ENCODE results near the gene TM9SF1. TPM values are rescaled to one million over a fixed set of nuclear protein-coding genes. Genes with fewer than 3 reads are reported as not detected.

Gene TM9SF1
- total and polyA plus RNA-seq, 4 donors: 32.7 to 71.9 (median 52.0) TPM

DNA sequence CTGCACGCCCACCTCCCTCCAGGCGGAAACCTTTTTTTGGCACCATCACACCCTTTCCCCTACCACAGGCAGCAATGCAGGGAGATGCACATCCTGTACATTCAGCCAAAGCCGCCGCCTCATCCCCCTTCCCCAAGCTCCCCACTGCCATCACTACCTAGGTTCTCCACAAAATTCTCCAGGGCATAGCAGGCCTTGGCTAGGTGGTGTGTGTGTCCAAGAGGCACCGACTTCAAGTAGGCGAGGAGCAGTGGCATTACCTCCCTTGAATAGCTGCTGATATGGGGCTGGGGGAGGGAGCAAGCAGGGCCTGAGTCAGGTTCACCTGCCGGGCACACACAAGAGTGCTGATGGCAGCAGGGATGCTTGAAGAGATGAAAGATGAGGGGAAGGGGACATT, 10.2 kb downstream of the TM9SF1 start:
- H3K36me3 ChIP-seq (ENCODE audit: control insufficient read depth in 4 of 4, insufficient read depth in 4 of 4, low read length in 4 of 4): peaks cover 23 to 59% (median 28%) of the 10 kb centered on the region in 4 donors

DNA sequence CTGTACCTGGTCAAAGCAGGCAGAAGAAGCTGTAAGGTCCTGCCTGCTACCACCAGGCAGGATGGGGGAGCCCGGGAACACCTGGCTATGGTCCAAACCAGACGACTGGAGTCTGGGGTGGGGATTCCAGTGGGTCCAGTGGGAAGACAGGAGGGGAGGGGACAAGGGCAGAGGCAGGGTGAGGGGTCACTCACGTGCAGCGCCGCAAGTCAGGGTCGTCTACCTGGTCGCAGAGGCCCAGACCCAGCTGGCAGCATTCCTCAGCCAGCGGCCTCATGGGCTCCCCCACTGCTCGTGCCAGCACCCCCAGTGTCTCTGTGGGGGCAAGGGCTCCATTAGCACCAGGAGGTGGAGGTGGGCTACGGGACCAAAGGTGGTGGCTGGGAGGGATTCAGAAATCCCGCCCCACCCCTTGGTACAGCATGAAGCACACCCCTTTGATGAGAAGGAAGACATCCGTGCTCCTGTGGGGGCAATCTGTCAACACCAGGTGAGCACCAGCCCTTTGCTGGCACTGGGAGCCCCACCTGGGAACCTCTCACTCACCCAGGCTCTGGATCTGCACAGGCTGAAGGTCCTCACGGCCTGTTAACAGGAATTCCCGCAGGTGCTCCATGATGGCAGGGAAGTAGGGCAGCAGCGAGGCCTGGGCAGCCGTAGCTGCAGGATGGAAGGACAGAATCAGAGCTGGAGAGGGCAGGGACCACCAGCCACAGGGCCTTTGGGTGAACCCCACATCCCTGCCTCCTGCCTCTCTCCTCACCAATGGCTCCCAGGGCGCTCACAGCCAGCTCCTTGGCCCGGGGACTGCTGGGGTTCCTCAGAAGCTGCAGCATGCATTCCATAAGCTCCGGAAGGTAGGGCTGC, 10.9 kb downstream of the TM9SF1 start:
- no peak for ATAC-seq (ENCODE audit: insufficient read depth, low FRiP score)
- H3K4me1 ChIP-seq (ENCODE audit: control insufficient read depth in 5 of 5, insufficient read depth in 5 of 5, low read length in 5 of 5): peaks cover 0 to 8% (median 5%) of the 10 kb centered on the region in 5 donors
- no peak overlapping the region for H3K9ac ChIP-seq (ENCODE audit: insufficient read depth in 1 of 2, low read length in 2 of 2)
- no peak overlapping the region for H3K27ac ChIP-seq (ENCODE audit: low read depth in 1 of 2, low read length in 1 of 2)
- H3K36me3 ChIP-seq (ENCODE audit: control insufficient read depth in 4 of 4, insufficient read depth in 4 of 4, low read length in 4 of 4): peaks cover 23 to 66% (median 28%) of the 10 kb centered on the region in 4 donors
- 91 to 92% methylated on average over 19 of the region's 19 CpGs for WGBS, 2 donors
- TF ChIP-seq, protein P1, sequence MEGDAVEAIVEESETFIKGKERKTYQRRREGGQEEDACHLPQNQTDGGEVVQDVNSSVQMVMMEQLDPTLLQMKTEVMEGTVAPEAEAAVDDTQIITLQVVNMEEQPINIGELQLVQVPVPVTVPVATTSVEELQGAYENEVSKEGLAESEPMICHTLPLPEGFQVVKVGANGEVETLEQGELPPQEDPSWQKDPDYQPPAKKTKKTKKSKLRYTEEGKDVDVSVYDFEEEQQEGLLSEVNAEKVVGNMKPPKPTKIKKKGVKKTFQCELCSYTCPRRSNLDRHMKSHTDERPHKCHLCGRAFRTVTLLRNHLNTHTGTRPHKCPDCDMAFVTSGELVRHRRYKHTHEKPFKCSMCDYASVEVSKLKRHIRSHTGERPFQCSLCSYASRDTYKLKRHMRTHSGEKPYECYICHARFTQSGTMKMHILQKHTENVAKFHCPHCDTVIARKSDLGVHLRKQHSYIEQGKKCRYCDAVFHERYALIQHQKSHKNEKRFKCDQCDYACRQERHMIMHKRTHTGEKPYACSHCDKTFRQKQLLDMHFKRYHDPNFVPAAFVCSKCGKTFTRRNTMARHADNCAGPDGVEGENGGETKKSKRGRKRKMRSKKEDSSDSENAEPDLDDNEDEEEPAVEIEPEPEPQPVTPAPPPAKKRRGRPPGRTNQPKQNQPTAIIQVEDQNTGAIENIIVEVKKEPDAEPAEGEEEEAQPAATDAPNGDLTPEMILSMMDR (IDR thresholded peaks at IDR 0.05; ENCODE audit: control extremely low read depth, extremely low read depth): no peak
- no peaks in the 10 kb centered on the region for H3K27me3 ChIP-seq (ENCODE audit: control insufficient read depth in 3 of 3, insufficient read depth in 3 of 3, low read length in 2 of 3)
- no peak for DNase-seq
- no peaks in the 10 kb centered on the region for H3K9me3 ChIP-seq (ENCODE audit: control insufficient read depth in 4 of 4, insufficient read depth in 3 of 4, low read length in 3 of 4)
- no peak overlapping the region for H3K4me3 ChIP-seq

More for the DNA sequence above, 10.2 kb downstream of the TM9SF1 start:
- Histone ChIP-seq H3K27ac (ENCODE audit: low read depth in 1 of 2, low read length in 1 of 2) (no peak overlapping the region), H3K9me3 (ENCODE audit: control insufficient read depth in 4 of 4, insufficient read depth in 3 of 4, low read length in 3 of 4) (no peaks in the 10 kb centered on the region), H3K27me3 (ENCODE audit: control insufficient read depth in 3 of 3, insufficient read depth in 3 of 3, low read length in 2 of 3) (no peaks in the 10 kb centered on the region), H3K4me3 (no peak overlapping the region), H3K9ac (ENCODE audit: insufficient read depth in 1 of 2, low read length in 2 of 2) (no peak overlapping the region), H3K4me1 (ENCODE audit: control insufficient read depth in 5 of 5, insufficient read depth in 5 of 5, low read length in 5 of 5) (peaks cover 0 to 8% (median 5%) of the 10 kb centered on the region in 5 donors)
- 97% methylated on average over 7 of the region's 7 CpGs for WGBS, 2 donors
- TF ChIP-seq, protein P1 (IDR thresholded peaks at IDR 0.05; ENCODE audit: control extremely low read depth, extremely low read depth): no peak
- no peak for ATAC-seq (ENCODE audit: insufficient read depth, low FRiP score)
- DNase-seq: no peak

DNA sequence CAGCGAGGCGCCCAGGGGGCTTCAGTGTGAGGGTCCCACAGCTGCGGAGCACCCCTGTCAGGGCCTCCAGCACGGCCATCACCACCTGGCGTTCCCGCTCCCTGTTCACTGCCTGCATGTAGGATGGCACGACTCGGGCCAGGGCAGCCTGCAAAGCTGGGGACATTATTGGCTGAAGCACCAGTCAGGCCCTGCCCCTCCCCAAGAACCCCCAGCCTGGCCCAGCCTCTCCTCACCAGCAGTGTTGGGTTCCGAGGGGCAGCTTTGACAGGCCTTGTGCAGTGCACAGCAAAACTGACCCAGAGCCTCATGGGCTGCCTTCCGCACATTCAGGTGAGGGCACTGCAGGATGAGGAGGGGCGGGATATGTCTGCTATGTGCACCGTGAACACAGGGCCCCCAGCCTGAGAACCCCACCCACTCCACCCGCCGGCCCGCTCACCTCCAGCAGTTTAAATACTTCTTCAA, 12.2 kb downstream of the TM9SF1 start:
- no peak for ATAC-seq (ENCODE audit: insufficient read depth, low FRiP score)
- WGBS, 2 donors: 90 to 95% methylated on average over 15 of the region's 15 CpGs
- H3K9ac ChIP-seq (ENCODE audit: insufficient read depth in 1 of 2, low read length in 2 of 2): no peak overlapping the region
- H3K27me3 ChIP-seq (ENCODE audit: control insufficient read depth in 3 of 3, insufficient read depth in 3 of 3, low read length in 2 of 3): no peaks in the 10 kb centered on the region
- TF ChIP-seq, protein P1 (IDR thresholded peaks at IDR 0.05; ENCODE audit: control extremely low read depth, extremely low read depth): no peak
- no peaks in the 10 kb centered on the region for H3K9me3 ChIP-seq (ENCODE audit: control insufficient read depth in 4 of 4, insufficient read depth in 3 of 4, low read length in 3 of 4)
- H3K27ac ChIP-seq (ENCODE audit: low read depth in 1 of 2, low read length in 1 of 2): no peak overlapping the region
- H3K4me1 ChIP-seq (ENCODE audit: control insufficient read depth in 5 of 5, insufficient read depth in 5 of 5, low read length in 5 of 5): peaks cover 0 to 7% (median 5%) of the 10 kb centered on the region in 5 donors
- peaks cover 23 to 78% (median 28%) of the 10 kb centered on the region in 4 donors for H3K36me3 ChIP-seq (ENCODE audit: control insufficient read depth in 4 of 4, insufficient read depth in 4 of 4, low read length in 4 of 4)
- no peak overlapping the region for H3K4me3 ChIP-seq
- no peak for DNase-seq

Measured in lung (tissue), 12 donors.